ENCODE data around the gene NAPSA.
"Not testable (repeated sequence)": the region's sequence is repeated elsewhere in the genome, so short reads cannot be mapped to it uniquely, and the experiment has no call there.

The NAPSA gene

GRCh38 chr19:50361290-50362029, 4.0 kb downstream of the NAPSA start:
- in situ Hi-C loops (cut with HindIII; ENCODE audit: low sequenced_read_pairs), result no loop called here

- in situ Hi-C loops (cut with HindIII; ENCODE audit: low sequenced_read_pairs), result no loop called here
Measured at GRCh38 chr19:50359328-50359818, 6.1 kb downstream of the NAPSA start.

- in situ Hi-C loops (cut with HindIII; ENCODE audit: low sequenced_read_pairs), result no loop called here
Measured at GRCh38 chr19:50358483-50359327, 6.7 kb downstream of the NAPSA start.

- in situ Hi-C loops (cut with HindIII; ENCODE audit: low sequenced_read_pairs), result no loop called here
Measured at GRCh38 chr19:50357178-50358100, 8.0 kb downstream of the NAPSA start.

GRCh38 chr19:50356691-50357177, 8.7 kb downstream of the NAPSA start:
- in situ Hi-C loops (cut with HindIII; ENCODE audit: low sequenced_read_pairs), result no loop called here

- in situ Hi-C loops (cut with HindIII; ENCODE audit: low sequenced_read_pairs), result not testable (repeated sequence)
Measured at GRCh38 chr19:50353487-50353880, 12.0 kb downstream of the NAPSA start.

- in situ Hi-C loops (cut with HindIII; ENCODE audit: low sequenced_read_pairs), result no loop called here
Measured at GRCh38 chr19:50352242-50352641, 13.2 kb downstream of the NAPSA start.

- in situ Hi-C loops (cut with HindIII; ENCODE audit: low sequenced_read_pairs), result no loop called here
Measured at GRCh38 chr19:50349277-50350057, 16.0 kb downstream of the NAPSA start.

- in situ Hi-C loops (cut with HindIII; ENCODE audit: low sequenced_read_pairs), result not testable (repeated sequence)
Measured at GRCh38 chr19:50347089-50347581, 18.3 kb downstream of the NAPSA start.

- in situ Hi-C loops (cut with HindIII; ENCODE audit: low sequenced_read_pairs), result no loop called here
Measured at GRCh38 chr19:50344661-50345318, 20.6 kb downstream of the NAPSA start.

GRCh38 chr19:50341091-50341564, 24.3 kb downstream of the NAPSA start:
- in situ Hi-C loops (cut with HindIII; ENCODE audit: low sequenced_read_pairs), result no loop called here

- in situ Hi-C loops (cut with HindIII; ENCODE audit: low sequenced_read_pairs), result no loop called here
Measured at GRCh38 chr19:50340331-50340730, 25.1 kb downstream of the NAPSA start.

GRCh38 chr19:50337031-50337430, 28.4 kb downstream of the NAPSA start:
- in situ Hi-C loops (cut with HindIII; ENCODE audit: low sequenced_read_pairs), result not testable (repeated sequence)

- in situ Hi-C loops (cut with HindIII; ENCODE audit: low sequenced_read_pairs), result no loop called here
Measured at GRCh38 chr19:50334741-50335421, 30.6 kb downstream of the NAPSA start.

GRCh38 chr19:50333737-50334617, 31.5 kb downstream of the NAPSA start:
- in situ Hi-C loops (cut with HindIII; ENCODE audit: low sequenced_read_pairs), result no loop called here

GRCh38 chr19:50333235-50333736, 32.2 kb downstream of the NAPSA start:
- in situ Hi-C loops (cut with HindIII; ENCODE audit: low sequenced_read_pairs), result no loop called here
